GM13977 (cell line): ENCODE results near the gene ASTL.

Source experiments
- DNase-seq: peaks from one replicate; pipeline ENCODE4 v3.0.0; 2012; ENCODE audit warnings: low spot score
- CTCF ChIP-seq: IDR thresholded peaks from 2 replicates; pipeline ENCODE4 v1.5.1; 2012; ENCODE audit warnings: mild to moderate bottlenecking, control low read depth; ENCODE audit not compliant: insufficient read depth; ENCODE audit errors: extremely low read depth, missing control alignments
- in situ Hi-C: fragments of 300-500 bp; cut with MboI; formaldehyde crosslinking; loops from one replicate; pipeline ENCODE4 v1.12.0; 2022; ENCODE audit warnings: low sequenced_read_pairs, low pct_unique_long_range_greater_than_20kb, mixed read lengths, inconsistent platforms; ENCODE audit not compliant: unreplicated experiment

Gene ASTL

GRCh38 chr2:96093528-96093927, 44.8 kb downstream of the ASTL start:
- TF ChIP-seq CTCF: no peak
- in situ Hi-C loops: no loop called here
- DNase-seq: no peak

GRCh38 chr2:96092951-96093350, 45.4 kb downstream of the ASTL start:
- in situ Hi-C loops: no loop called here
- no peak for TF ChIP-seq CTCF
- no peak for DNase-seq

GRCh38 chr2:96092573-96092877, 45.8 kb downstream of the ASTL start:
- no peak for DNase-seq
- no peak for TF ChIP-seq CTCF
- in situ Hi-C loops: no loop called here

GRCh38 chr2:96091711-96092572, 46.4 kb downstream of the ASTL start:
- in situ Hi-C loops: no loop called here
- no peak for DNase-seq
- TF ChIP-seq CTCF: no peak

- TF ChIP-seq CTCF: no peak
- DNase-seq: no peak
- in situ Hi-C loops: no loop called here
Measured at GRCh38 chr2:96091141-96091710, 47.1 kb downstream of the ASTL start.

- in situ Hi-C loops: no loop called here
- DNase-seq: no peak
- no peak for TF ChIP-seq CTCF
Measured at GRCh38 chr2:96090196-96090926, 47.9 kb downstream of the ASTL start.
